ENCODE results near the gene RARG.

Gene RARG

DNA sequence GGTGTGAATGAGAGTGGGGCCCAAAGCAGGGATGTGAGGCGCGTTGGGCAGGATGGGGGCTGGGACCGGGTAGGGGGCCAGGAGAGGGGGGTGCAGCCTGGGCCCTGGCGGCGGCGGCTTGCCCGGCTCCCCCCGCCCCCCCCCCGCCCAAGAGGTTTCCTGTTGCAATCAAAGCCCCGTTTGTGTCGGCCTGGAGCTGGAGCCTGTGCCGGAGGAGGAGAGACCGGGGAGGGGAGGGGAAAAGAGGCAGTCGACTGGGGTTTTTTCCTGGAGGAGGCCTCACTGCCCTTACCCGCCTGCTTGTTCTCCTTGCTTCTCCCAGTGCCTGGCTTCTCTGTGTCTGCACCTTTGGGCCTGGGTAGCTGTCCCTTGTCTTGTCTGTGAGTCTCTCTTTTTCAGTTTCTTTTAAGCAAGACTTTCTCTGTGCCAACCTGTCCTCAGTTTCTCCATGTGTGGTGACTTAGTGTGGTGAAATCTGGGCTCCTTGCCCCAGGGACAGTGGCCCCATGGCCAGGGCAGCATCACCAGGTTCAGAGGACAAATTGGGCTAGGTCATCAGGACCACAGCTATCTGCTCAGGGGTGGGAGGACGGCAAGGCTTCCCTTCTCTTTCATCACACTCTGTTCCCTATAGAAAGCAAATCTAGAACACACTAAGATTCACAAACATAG lies 8.5 kb downstream of the RARG start:
- peak; percentile 46 for DNase-seq (ENCODE audit: low spot score)

DNA sequence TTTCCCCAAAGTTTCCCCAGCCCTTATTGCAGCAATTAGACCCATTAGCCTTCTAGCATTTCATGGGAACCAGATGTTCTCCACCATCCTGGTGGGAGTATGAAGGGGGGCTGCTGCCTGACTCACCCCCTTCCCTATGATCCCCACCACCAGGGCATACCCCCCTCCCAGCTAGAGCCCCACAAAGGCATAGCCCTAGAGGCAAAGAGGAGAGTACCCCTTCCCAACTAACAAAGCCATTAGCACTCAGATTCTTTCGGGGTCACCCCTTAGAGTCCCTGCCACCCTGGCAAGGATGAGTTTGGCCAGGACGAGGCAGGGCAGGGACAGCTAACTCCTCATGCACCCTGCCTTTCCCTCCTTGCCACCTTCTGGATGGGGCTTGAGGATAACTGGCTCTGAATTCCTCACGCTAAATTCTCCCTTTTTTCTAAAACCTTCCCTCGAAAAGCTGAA lies 9.2 kb downstream of the RARG start:
- DNase-seq (ENCODE audit: low spot score): no peak

DNA sequence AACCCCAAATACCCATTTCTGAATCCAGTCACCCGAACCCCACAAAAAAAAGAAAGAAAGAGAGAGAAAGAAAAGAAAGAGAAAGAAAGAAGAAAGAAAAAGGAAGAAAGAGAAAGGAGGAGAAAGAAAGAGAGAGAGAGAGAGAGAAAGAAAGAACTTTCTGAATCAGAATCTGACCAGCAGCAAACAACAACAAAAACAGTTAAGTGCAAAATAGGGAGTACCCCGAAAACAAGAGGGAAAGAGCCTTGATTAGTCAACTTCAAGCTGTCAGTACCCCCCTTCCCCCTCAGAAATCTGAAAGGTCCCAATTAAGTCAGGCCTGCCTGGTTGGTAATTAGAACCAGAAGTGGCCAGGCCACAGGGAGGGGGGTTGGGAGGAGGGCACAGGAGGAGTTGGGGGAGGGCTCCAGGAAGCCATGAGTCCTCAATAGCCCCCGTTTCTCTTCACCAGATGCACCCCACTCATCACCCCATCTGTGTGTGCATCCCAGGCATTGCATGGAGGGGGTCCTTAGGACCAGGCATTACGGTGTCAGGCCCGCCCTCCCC lies 9.8 kb downstream of the RARG start:
- DNase-seq (ENCODE audit: low spot score): no peak

DNA sequence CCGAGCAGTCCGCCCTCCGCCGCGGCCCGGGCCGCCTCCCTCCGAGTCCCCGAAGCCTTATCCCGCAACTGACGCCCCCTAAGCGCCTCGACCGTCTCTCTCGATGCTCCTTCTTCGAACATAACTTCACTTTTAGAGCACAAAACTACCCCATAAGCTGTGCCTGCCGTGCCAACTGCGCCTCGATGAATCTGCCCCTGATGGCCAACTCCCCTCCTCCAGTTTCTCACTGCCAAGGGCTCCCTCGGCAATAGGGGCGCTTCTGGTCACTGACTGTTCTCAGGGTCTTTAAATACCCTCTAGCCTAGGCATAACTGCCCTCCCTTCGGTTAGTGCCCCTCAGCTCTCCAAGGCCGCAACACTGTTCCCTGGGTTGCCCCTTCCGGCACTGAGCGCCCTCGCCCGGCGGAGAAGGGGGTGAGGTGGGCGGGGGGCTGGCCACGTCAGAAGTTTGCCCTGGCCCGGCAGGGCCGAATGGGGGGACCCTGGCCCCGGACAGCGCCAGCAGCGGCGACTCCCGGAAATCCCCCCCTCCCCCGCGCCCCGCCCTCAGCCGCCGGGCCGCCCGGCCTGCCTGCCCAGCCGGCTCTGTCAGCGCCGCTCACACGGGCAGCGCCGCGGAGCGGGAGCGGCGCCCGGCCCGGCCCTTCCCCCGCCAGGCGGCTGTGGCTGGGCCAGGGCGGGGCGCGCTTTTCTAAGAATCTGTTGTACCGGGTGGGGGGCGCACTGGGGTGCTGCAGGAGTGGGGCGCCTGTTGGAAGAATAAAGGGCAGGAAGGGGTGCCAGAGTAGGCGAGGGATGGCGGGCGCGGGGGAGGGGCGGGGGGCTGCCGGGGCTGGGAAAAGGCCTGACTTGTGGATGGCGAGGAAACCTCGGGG lies 10.6 kb downstream of the RARG start:
- peak; percentile 65 for DNase-seq (ENCODE audit: low spot score)

DNA sequence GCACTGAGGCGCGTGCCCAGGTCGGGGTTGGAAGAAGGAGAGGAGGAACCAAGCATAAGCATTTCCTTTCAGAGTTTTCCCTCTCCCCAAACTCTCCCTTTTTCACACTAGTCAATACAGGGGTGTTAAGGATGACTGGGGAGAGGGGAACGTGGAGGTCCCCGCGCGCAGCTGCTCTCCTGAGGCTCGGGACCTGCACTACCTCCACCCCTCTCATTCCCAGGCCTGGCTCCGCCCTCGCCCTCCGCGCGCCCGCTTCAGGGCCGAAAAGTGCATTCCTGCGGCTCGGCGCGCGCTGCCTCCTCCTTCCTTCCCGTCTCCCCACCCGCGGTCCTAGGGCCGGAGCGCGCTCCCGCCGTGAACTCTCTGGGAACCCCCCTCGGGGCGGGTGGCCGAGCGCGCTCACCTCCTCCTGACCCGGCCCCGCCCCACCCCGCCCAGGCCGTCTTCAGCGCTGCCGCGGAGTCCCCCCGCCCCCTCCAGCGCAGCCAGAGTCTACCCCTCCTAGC lies 11.3 kb downstream of the RARG start:
- peak; percentile 96 for DNase-seq (ENCODE audit: low spot score)

DNA sequence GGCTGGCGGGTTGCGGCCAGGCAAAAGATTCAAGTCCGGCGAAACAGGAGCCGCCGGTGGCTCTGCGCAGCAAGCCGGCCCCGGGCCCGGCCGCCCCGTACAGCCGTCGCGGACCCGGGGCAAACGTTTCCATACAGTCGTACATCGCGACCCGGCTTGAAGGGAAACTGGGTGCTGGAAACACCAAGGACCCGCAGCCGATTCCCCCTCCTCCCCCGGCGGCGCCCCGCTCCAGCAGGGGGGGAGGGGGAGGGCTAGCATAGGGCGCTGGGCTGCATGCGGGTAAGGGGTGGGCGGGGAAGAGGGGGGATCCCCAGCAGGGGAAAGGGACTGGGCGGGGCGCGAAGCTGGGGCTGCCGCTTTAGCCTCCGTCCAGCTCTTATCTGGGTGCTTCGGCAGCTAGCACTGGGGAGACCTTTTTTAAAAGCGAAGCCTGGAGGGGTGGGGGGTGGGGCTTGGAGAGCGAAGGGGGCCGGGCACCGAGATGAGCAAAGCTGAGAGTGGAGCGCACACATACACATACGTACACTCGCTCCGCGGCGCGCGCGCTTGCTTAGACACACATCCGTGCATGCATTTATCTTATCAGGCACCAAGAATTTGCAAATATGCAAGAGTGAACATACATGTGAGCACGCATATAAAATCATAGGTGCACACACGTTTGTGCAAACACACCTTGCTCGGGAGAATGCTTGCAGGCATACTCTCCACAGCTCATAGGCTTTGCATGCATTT lies 11.9 kb downstream of the RARG start:
- peak; percentile 59 for DNase-seq (ENCODE audit: low spot score)

DNA sequence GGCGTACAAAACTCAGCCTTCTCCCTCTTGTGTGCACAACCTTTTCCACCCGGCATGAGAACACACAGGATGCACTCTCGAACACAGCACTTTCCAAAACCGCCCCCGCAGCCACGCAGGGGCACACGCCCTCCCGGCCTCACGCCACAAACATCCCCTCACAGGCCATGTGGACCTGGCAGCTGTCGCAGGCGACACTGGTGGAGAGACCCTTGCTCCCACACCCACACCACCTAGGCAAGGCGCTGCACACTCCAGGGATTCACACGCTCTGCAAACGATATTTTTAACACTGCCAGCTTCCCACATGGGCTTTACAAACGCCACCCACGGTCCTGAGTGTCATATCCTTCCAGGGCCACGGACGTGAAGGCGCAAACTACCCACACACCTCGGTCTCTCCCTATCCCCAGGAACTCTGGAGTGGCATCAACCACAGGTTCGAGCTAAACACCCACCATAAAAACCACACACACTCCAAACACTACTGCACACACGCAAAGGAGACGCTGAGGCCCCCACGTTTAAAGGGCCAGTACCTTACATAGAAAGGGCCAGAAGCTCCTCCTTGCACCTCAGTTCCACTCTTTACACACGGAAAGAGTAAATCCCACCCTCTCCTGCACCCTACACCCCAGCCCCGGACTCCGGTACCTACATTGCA lies 12.6 kb downstream of the RARG start:
- no peak for DNase-seq (ENCODE audit: low spot score)

DNA sequence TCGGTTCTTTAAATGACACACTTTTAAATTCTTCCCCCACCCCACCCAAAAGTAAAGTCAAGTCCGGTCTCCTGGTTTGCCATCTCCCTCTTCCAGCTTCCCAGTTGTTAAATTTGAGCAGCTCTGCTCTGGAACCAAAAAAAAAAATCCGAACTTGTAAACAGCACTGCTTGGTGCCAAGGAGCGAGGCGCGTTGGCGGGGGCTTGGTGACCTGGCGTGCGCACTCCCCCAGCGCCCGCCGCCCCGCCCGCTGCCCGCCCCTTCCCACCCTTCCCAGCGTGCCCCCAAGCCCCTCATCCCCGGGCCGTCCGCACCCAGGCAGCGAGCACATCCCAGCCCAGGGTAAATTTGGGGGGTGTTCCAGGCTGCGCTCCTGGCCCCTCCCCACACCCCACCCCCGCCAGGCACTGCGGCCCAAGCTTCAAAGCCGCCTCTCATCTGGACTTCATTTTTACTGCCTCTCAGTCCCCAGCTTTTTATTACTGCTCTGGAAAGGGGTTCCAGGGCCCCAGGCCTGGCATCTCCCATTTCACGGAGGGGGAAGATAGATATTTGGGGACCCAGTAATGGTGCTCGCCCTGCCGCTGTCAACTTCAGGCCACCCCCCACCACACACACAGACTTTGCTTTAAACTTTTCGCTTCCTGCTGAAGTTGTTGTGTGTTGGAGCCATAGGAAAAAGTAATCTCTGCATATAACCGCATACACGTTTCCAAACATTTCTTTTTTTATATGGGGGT lies 13.3 kb downstream of the RARG start:
- no peak for DNase-seq (ENCODE audit: low spot score)

DNA sequence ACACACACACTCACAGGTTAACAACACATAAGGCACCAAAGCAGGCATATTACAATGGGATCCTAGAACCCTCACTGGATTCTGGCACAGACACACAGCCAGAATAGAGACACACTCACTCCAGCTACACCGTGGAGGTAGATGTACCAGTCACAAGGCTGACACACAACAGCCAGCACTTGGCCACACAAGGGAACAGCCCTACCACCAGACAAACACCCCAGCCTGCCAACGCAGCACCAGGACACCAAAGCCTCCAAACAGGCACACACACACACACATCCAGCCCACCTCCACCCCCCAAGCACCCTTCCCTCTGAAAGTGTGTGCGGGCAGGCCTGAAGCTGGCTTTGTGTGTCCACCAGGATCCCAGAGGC lies 14.1 kb downstream of the RARG start:
- DNase-seq (ENCODE audit: low spot score): no peak

DNA sequence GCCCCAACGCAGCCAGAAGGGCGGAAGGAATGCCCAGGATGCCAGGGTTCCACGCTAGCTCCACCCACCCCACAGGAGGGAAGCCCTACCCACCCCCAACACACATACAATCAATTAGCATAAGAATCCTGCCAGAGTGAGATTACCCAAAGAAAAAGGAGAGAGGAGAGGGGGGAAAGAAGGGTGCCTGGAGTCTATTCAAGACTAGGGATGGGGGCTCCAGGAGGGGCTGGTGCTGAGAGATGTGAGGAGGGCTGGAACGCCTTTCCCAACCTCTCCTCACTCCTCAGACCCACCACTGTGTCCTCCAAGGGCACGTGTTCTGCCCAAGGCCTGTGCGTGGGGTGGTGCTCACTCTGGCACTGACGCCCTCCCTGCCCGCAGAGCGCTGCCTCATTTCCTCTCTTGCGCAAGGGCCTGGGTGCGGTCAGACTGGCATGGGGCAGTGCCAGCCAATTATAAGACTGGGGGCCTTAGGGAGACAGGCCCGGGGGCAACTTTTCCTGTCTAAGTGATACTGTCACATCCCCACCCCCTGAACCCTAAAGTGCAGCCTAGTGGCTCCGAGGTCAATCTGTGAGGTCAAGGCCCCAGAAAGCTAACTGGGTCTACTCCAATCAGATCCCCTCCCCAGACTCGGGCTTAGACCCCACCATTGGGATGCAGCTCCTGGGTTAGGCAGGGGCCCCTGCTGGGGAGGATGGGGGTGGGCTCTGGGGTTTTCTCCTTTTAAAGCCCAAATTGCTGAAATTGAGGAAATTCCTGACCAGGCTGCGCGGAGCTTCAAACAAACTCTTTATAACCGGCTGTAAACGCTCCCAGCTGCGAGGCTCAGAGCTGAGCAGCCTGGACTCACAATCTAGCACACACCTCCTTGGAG lies 14.7 kb downstream of the RARG start:
- DNase-seq (ENCODE audit: low spot score): peak; percentile 45

DNA sequence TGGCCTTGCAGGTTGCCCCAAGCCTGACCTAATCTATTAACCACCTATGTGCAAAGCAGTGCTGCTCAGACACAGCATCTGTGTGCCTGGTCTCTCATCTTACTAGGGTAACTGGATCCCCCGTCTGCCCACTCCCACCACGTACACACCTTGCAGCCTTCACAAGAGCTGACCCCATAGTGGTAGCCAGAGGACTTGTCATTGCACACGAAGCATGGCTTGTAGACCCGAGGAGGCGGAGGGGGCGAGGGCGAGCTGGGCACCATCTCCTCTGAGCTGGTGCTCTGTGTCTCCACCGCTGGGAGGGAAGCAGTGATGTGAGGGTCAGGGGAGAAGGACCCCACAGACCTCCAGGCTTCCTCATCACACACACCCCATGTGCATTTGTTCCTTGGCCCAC lies 16.5 kb downstream of the RARG start:
- DNase-seq (ENCODE audit: low spot score): no peak

DNA sequence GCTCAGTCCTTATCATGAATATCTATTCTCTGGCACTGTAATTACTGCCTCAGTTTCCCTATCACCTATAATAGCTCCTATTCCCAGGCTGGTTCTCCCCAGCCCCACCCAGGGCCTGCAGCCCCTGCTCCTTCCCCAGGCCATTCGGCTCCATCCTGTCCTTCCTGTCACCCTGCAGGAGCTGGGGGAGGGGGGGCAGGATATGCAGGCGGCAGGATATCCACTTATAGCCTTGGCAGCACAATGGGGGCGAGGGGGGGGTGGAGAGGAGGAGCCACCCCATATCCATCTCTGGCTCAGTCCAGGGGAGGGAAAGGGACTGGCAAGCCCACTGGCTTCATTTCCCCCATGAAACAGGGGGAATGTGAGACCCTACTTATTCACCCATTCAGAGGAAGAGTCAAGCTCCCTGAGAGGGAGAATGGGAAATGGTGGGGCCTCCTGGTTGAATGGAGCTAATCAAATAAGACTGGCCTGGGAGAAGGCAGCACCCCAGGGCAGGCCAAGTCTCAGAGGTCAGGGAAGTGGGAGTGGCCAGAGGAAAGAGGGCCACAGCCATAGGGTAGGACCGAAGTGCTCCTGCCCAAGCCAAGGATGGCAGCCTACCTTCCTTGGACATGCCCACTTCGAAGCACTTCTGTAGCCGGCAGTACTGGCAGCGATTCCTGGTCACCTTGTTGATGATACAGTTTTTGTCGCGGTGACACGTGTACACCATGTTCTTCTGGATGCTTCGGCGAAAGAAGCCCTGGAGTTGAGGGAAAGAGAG lies 17.1 kb downstream of the RARG start:
- DNase-seq (ENCODE audit: low spot score): no peak

DNA sequence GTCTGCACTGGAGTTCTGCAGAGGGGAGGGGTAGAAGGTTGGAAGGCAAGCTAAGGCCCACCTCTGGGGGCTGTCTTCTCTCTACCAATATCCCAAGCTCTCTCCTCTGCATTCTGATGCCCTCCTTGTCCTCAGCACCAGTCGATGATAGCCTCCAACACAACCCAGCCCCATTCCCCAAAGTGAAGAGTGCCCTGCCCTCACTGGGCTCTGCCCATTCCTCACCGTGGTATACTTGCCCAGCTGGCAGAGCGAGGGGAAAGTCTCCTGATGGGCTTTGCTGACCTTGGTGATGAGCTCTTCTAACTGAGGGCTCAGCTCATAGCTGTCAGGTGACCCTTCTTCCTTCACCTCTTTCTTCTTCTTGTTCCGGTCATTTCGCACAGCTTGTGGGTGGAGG lies 17.8 kb downstream of the RARG start:
- DNase-seq (ENCODE audit: low spot score): no peak

DNA sequence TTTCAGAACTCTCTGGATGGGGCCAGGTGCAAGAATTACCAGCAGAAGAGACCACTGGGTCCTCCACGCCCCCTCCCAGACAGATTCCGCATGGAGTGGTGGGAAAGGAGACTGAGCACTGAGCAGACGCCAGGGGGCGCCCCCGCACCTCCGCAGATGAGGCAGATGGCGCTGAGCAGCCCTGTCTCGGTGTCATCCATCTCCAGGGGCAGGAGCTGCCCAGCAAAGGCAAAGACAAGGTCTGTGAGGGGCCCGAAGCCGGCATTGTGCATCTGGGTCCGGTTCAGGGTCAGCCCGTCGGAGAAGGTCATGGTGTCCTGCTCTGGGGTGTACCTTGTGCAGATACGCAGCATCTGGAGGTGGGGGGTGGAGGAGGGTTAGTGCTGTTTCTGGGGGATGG lies 18.7 kb downstream of the RARG start:
- peak; percentile 78 for DNase-seq (ENCODE audit: low spot score)

DNA sequence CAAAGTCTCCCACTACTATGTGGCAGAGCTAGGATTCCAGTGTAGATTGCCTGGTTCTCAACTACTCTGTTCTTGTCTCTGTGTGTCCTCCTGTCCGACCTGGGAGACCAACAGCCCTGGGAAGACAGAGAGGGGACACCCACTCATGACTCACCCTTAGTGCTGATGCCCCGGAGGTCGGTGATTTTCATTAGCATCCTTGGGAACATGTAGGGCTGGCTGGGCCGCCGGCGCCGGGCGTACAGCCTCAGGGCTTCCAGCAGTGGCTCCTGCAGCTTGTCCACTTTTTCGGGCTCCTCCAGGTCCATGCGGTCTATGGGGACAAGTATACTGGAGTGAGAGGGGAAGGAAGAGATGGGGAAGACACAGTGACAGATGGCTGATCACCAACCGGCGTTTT lies 19.1 kb downstream of the RARG start:
- no peak for DNase-seq (ENCODE audit: low spot score)

DNA sequence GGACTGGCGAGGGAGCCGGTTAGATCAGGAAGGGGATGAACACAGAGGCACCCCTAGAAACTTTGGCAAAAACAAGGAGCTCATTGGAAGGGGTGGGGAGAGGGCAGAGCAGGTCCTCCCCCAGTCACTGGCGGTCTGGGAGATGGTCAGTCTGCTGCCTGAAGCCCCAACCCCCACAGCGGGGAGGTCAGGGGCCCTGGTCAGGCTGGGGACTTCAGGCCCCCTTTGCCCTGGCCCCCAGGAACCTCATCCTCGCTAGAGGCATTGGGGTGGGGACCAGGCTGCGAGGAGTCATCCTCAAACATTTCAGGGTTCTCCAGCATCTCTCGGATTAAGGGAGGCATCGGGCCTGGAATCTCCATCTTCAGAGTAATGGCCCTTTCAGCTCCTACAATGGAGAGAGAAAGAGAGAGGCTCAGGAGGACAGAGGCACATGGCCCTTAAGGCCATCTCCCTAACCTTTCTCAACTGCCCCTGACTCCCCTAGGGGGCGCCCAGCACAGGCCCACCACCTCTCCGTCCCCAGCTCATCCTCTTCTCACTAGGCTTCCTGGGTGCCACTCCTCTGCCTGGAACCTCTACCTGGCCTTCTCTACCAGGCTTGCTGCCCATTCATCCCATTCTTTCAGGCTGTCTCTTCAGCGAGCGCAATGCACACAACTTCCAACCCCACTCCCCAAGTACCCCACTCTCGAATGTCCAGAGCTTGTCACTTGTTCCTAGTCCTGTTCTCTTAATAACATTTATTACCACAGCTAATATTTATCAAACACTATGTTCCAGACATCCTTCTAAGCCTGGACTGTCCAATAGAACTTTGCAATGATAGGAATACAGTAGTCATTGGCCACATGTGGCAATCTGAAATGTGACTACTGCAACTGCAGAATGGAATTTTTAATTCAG lies 20.3 kb downstream of the RARG start:
- no peak for DNase-seq (ENCODE audit: low spot score)

DNA sequence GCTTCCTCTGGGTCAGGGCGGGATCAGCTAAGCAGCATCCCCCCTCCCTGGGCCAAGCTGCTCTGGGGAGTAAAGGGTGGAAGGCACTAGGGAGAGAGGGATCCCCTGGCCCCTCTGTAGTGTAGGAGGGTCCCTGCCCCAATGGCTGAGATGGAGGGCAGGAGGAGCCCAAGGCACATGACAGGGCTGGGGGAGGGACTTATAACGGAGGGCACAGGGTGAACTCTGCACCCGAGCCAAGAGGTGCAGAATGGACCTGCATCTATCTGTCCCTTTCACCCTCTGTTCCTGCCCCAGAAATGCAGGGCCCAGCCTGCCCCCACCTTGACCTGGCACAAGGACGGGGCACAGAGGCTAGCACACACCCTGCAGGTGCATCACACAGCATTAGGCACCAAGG lies 21.2 kb downstream of the RARG start:
- DNase-seq (ENCODE audit: low spot score): no peak

DNA sequence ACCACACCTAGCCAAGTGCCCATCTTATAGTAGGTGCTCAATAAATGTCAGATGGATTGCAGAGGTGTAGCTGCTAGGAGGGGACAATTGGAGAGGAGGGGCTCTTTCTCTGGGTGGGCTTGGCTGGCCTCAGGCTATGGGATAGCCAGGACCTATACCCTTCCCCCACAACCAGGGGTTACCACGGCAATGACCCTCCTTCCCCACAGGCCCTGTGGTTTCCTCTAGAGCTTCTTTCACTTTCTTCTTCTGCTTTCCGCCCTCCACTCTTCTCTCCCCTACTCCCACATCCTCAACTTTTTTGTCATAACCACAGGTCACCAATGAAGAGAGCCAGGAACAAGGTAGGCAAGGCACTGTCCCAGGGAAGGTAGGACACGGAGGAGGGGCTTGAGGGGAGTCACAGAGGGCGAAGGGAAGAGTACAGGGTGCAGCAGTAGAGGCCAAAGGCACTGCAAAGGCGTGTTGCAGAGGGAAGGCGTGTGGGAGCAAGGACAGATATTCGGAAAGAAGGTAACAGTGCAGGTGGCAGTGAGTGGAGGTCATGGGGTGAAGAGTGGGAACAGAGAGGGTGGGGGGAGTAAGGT lies 23.0 kb downstream of the RARG start:
- DNase-seq (ENCODE audit: low spot score): no peak
